Neuronal stem cell (in vitro differentiated cells): Measurements from ENCODE around the gene CDK15.

Source experiments
- DNase-seq: peaks from one replicate; pipeline ENCODE4 v3.0.0-alpha.2; 2013; ENCODE audit warnings: low spot score
- H2AFZ ChIP-seq: one replicate; pipeline ENCODE4 v1.6.1; 2013; ENCODE audit warnings: mild to moderate bottlenecking, low read length, inconsistent platforms
- H2AK5ac ChIP-seq: 2 replicates; pipeline ENCODE4 v1.6.1; 2013; ENCODE audit warnings: low read depth, mild to moderate bottlenecking, inconsistent platforms, low read length, moderate library complexity, mixed read lengths
- H2BK120ac ChIP-seq: 2 replicates; pipeline ENCODE4 v1.6.1; 2013; ENCODE audit warnings: low read depth, mild to moderate bottlenecking, inconsistent platforms, low read length, moderate library complexity, mixed read lengths
- H2BK12ac ChIP-seq: one replicate; pipeline ENCODE4 v1.6.1; 2013; ENCODE audit warnings: low read length, inconsistent platforms
- H2BK15ac ChIP-seq: 2 replicates; pipeline ENCODE4 v1.6.1; 2013; ENCODE audit warnings: mild to moderate bottlenecking, low read length, inconsistent platforms, mixed read lengths
- H2BK5ac ChIP-seq: one replicate; pipeline ENCODE4 v1.6.1; 2013; ENCODE audit warnings: inconsistent platforms, mild to moderate bottlenecking, low read length, moderate library complexity
- H3K14ac ChIP-seq: one replicate; pipeline ENCODE4 v1.6.1; 2013; ENCODE audit warnings: low read length, inconsistent platforms
- H3K18ac ChIP-seq: 2 replicates; pipeline ENCODE4 v1.6.1; 2013; ENCODE audit warnings: low read length, inconsistent platforms
- H3K23ac ChIP-seq: 2 replicates; pipeline ENCODE4 v1.6.1; 2013; ENCODE audit warnings: low read depth, mild to moderate bottlenecking, mixed read lengths, low read length, inconsistent platforms; ENCODE audit not compliant: poor library complexity
- H3K27ac ChIP-seq: replicated peaks from 3 replicates; pipeline ENCODE4 v1.5.1; 2013; ENCODE audit warnings: low read length, inconsistent platforms
- H3K27me3 ChIP-seq, 3 experiments: 2 replicates each; pipeline ENCODE4 v1.6.1; 2013; ENCODE audit warnings: low read length in 3 of 3, mild to moderate bottlenecking in 2 of 3, inconsistent platforms in 1 of 3, low read depth in 1 of 3, mixed read lengths in 1 of 3, moderate library complexity in 1 of 3; ENCODE audit not compliant: control insufficient read depth in 3 of 3, insufficient read depth in 3 of 3
- H3K36me3 ChIP-seq, 2 donors: replicated peaks in 1 of 2; 2 replicates each; pipeline ENCODE4 v1.6.1; 2013; ENCODE audit warnings: low read length in 2 of 2; ENCODE audit not compliant: control insufficient read depth in 2 of 2, insufficient read depth in 2 of 2
- H3K4ac ChIP-seq: 2 replicates; pipeline ENCODE4 v1.6.1; 2013; ENCODE audit warnings: inconsistent platforms, mild to moderate bottlenecking, low read length, moderate library complexity
- H3K4me1 ChIP-seq, 2 donors: 1 replicate in 1 of 2; 2 replicates in 1 of 2; pipeline ENCODE4 v1.6.1; 2013; ENCODE audit warnings: low read length in 2 of 2, low read depth in 1 of 2; ENCODE audit not compliant: control insufficient read depth in 2 of 2, insufficient read depth in 1 of 2
- H3K4me2 ChIP-seq: one replicate; pipeline ENCODE4 v1.6.1; 2013; ENCODE audit warnings: mild to moderate bottlenecking, low read length, inconsistent platforms; ENCODE audit not compliant: insufficient read depth, poor library complexity, severe bottlenecking
- H3K4me3 ChIP-seq, 2 donors: 2 replicates each; pipeline ENCODE4 v1.5.1; 2013; ENCODE audit warnings: low read length in 2 of 2, mild to moderate bottlenecking in 2 of 2, inconsistent platforms in 1 of 2, moderate library complexity in 1 of 2
- H3K79me1 ChIP-seq: one replicate; pipeline ENCODE4 v1.6.1; 2013; ENCODE audit warnings: low read depth, mild to moderate bottlenecking, inconsistent platforms, low read length, moderate library complexity
- H3K9ac ChIP-seq: one replicate; pipeline ENCODE4 v1.6.1; 2013; ENCODE audit warnings: mild to moderate bottlenecking, low read depth, low read length, inconsistent platforms; ENCODE audit not compliant: poor library complexity
- H3K9me3 ChIP-seq, 2 donors: replicated peaks in 1 of 2; 2 replicates each; pipeline versions ENCODE3 to v1.6.1; 2013; ENCODE audit warnings: low read length in 2 of 2, mild to moderate bottlenecking in 2 of 2, inconsistent platforms in 1 of 2, low read depth in 1 of 2, mixed read lengths in 1 of 2, moderate library complexity in 1 of 2; ENCODE audit not compliant: control insufficient read depth in 2 of 2, insufficient read depth in 1 of 2
- H4K8ac ChIP-seq: one replicate; pipeline ENCODE4 v1.6.1; 2013; ENCODE audit warnings: low read depth, mild to moderate bottlenecking, inconsistent platforms, low read length, moderate library complexity
- H4K91ac ChIP-seq: one replicate; pipeline ENCODE4 v1.6.1; 2013; ENCODE audit warnings: low read length, low read depth, mild to moderate bottlenecking, inconsistent platforms; ENCODE audit not compliant: poor library complexity
- WGBS, 2 donors: extraction: QIAGEN DNeasy Blood & Tissue Kit; methylation state at CpG; one replicate each; pipeline ENCODE4 v1.1.7; 2013; ENCODE audit warnings: missing lambda C conversion rate in 2 of 2, mixed read lengths in 1 of 2; ENCODE audit not compliant: insufficient read length in 2 of 2, insufficient replicate concordance in 1 of 2; ENCODE audit errors: extremely low coverage in 2 of 2; 5-methylcytosine and 5-hydroxymethylcytosine counted together

CDK15 gene

DNA sequence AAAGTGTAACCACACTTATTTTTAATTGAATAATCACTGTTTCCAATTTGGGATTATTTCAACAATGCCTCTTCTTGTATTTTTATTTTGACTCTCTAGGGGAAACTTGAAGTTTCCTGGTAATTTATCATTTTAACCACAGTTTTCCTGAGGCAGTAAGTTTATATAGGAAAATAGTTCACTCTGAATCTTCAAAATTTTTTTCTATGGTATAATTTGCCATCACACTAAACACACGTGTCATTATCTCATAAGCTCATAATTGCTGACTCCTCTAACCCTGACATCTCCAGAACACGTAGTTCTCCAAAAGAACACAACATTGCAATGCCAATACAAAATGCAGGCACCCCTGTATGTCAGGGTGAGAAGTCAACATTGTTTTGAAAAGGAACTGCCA is 125.1 kb downstream of the CDK15 start:
- Histone ChIP-seq H2BK12ac (no peak overlapping the region), H3K4me2 (no peak overlapping the region), H2AK5ac (no peak overlapping the region), H3K27ac (no peak overlapping the region), H2BK120ac (no peak overlapping the region), H3K18ac (no peak overlapping the region), H3K23ac (no peak overlapping the region), H3K9ac (no peak overlapping the region), H3K4me1 (peaks cover 20 to 26% of the 10 kb centered on the region in 2 donors), H3K36me3 (no peaks in the 10 kb centered on the region), H2BK5ac (no peak overlapping the region), H3K9me3 (peaks cover 0 to 11% of the 10 kb centered on the region in 2 donors), H2BK15ac (no peak overlapping the region), H4K8ac (no peak overlapping the region), H3K4ac (no peak overlapping the region), H3K79me1 (no peaks in the 10 kb centered on the region), H3K27me3 (peaks cover 0 to 43% (median 0%) of the 10 kb centered on the region in 3 experiments), H3K14ac (no peak overlapping the region), H2AFZ (no peak overlapping the region), H3K4me3 (no peak overlapping the region), H4K91ac (no peak overlapping the region)
- WGBS, 2 donors, result no CpG with 5 or more reads among the region's 2 CpGs
- DNase-seq, result no peak

DNA sequence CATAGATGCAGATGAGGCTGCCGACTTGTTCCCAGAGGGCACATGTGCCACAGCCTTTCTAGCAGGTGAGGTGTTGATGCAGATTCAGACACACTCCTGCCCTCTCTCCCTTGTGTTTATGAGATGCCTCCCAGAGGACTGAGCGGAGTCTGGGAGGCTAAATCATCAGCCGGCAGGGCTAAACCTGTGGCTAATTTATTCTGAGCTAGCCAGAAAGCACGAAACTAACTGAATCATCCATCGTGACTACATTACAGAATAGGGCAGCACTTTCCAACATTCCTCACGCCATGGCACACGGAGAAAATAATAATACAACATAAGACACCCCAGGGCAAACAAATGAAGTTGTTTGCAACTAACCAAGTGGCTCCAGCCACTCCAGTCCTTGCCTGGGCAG is 125.6 kb downstream of the CDK15 start:
- Histone ChIP-seq H2AFZ (peak overlapping the region; percentile 11), H3K4me1 (peaks cover 22 to 26% of the 10 kb centered on the region in 2 donors), H2BK12ac (no peak overlapping the region), H2BK5ac (no peak overlapping the region), H2BK15ac (no peak overlapping the region), H3K27me3 (peaks cover 0 to 43% (median 0%) of the 10 kb centered on the region in 3 experiments), H3K9me3 (peaks cover 0 to 11% of the 10 kb centered on the region in 2 donors), H3K9ac (no peak overlapping the region), H3K36me3 (no peaks in the 10 kb centered on the region), H3K79me1 (no peaks in the 10 kb centered on the region), H3K27ac (no peak overlapping the region), H2AK5ac (no peak overlapping the region), H3K4ac (no peak overlapping the region), H4K91ac (no peak overlapping the region), H3K4me2 (no peak overlapping the region), H3K18ac (peak overlapping the region; percentile 8), H3K14ac (no peak overlapping the region), H4K8ac (no peak overlapping the region), H3K23ac (no peak overlapping the region), H2BK120ac (no peak overlapping the region), H3K4me3 (no peak overlapping the region)
- no CpG with 5 or more reads among the region's 7 CpGs for WGBS, 2 donors
- no peak for DNase-seq

GRCh38 chr2:201932511-201932910 is 126.2 kb downstream of the CDK15 start:
- H3K4me2 ChIP-seq, result no peak overlapping the region
- no peak overlapping the region for H2BK15ac ChIP-seq
- no peak overlapping the region for H4K8ac ChIP-seq
- H3K4me3 ChIP-seq, result no peak overlapping the region
- H3K36me3 ChIP-seq, result no peaks in the 10 kb centered on the region
- H2BK5ac ChIP-seq, result no peak overlapping the region
- H2AFZ ChIP-seq, result no peak overlapping the region
- no peaks in the 10 kb centered on the region for H3K79me1 ChIP-seq
- no peak overlapping the region for H3K18ac ChIP-seq
- no peak overlapping the region for H3K4ac ChIP-seq
- no peak overlapping the region for H2BK12ac ChIP-seq
- no peak overlapping the region for H2BK120ac ChIP-seq
- H4K91ac ChIP-seq, result no peak overlapping the region
- H3K27ac ChIP-seq, result peak overlapping the region; percentile 10
- peaks cover 0 to 11% of the 10 kb centered on the region in 2 donors for H3K9me3 ChIP-seq
- peaks cover 26 to 28% of the 10 kb centered on the region in 2 donors for H3K4me1 ChIP-seq
- no peak for DNase-seq
- H3K27me3 ChIP-seq, result peaks cover 0 to 43% (median 0%) of the 10 kb centered on the region in 3 experiments
- H2AK5ac ChIP-seq, result no peak overlapping the region
- H3K14ac ChIP-seq, result no peak overlapping the region
- H3K9ac ChIP-seq, result no peak overlapping the region
- no CpG with 5 or more reads among the region's 3 CpGs for WGBS, 2 donors
- no peak overlapping the region for H3K23ac ChIP-seq

- Histone ChIP-seq H4K8ac (no peak overlapping the region), H2AFZ (peak overlapping the region; percentile 94), H3K4me3 (no peak overlapping the region), H3K9me3 (peaks cover 0 to 11% of the 10 kb centered on the region in 2 donors), H2BK12ac (no peak overlapping the region), H3K4me1 (peaks cover 26 to 31% of the 10 kb centered on the region in 2 donors), H3K4ac (no peak overlapping the region), H3K27ac (peak overlapping the region; percentile 29), H3K27me3 (peaks cover 0 to 42% (median 0%) of the 10 kb centered on the region in 3 experiments), H2BK5ac (peak overlapping the region; percentile 8), H3K79me1 (no peaks in the 10 kb centered on the region), H4K91ac (no peak overlapping the region), H3K36me3 (no peaks in the 10 kb centered on the region), H2BK15ac (no peak overlapping the region), H3K23ac (no peak overlapping the region), H3K18ac (peak overlapping the region; percentile 81), H2AK5ac (no peak overlapping the region), H3K9ac (no peak overlapping the region), H3K14ac (no peak overlapping the region), H2BK120ac (no peak overlapping the region), H3K4me2 (no peak overlapping the region)
- DNase-seq, result no peak
- no CpG with 5 or more reads among the region's 7 CpGs for WGBS, 2 donors
These were observed 127.5 kb downstream of the CDK15 start for GRCh38 chr2:201933792-201934237.
